HCT116 (cell line): ENCODE data around the gene MED14. TPM values are rescaled to one million over a fixed set of nuclear protein-coding genes. Genes with fewer than 3 reads are reported as not detected.

Source experiments
- EZH2 ChIP-seq: fragments of 200-600 bp; sonication (generic); IDR thresholded peaks from 2 replicates; pipeline ENCODE4 v1.6.1; 2017; ENCODE audit warnings: antibody characterized with exemption, mixed run types
- ZFX ChIP-seq: fragments of 450-650 bp; IDR thresholded peaks from 2 replicates; pipeline ENCODE4 v1.6.1; 2017
- total RNA-seq: library from RNA; stranded (reverse); gene quantifications from one replicate; pipeline ENCODE4 v1.2.1, GENCODE V29; 2021; ENCODE audit not compliant: unreplicated experiment

Gene MED14
- total RNA-seq, 1 experiment from 2014 or later = 51.8 TPM

DNA sequence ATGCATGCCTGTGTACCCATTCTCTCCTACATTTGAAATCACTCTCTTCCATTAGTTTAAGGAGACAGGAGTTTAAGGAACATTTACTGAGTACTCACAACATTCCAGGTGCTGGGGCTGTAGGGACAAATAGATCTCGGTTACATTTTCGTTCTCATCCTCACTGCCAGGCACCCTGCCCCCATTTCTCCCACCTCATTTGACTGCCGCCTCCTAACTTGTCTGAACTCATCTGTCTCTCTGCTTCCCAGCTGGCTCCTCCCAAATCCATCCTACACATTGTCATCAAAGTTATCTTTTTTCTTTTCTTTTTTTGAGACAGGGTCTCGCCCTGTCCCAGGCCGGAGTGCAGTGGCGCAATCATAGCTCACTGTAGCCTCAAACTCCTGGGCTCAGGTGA is 131.9 kb downstream of the MED14 start (continued):
- no peak for TF ChIP-seq EZH2
- TF ChIP-seq ZFX = no peak
- TF ChIP-seq, all 23 proteins: peak for 0

Other genes with a start within 250 kb of the MED14 start
- 62.0 TPM for gene ATP6AP2, start 154.6 kb downstream of the MED14 start, total RNA-seq
- not detected for gene MPC1L, start 112.1 kb downstream of the MED14 start, total RNA-seq
- 11.5 TPM for gene CXorf38, start 88.0 kb downstream of the MED14 start, total RNA-seq